Esophagus squamous epithelium (tissue), 5 donors: ENCODE measurements around the gene DNMT3A. TPM values are rescaled to one million over a fixed set of nuclear protein-coding genes. Genes with fewer than 3 reads are reported as not detected.

Experiments
- DNase-seq: peaks from one replicate; lab custom pipeline; 2025; lab: John Stamatoyannopoulos, UW
- H3K27ac ChIP-seq, 4 donors: fragments of 200-600 bp; sonication (generic); one replicate each; pipeline ENCODE4 v1.5.1; 2016 to 2019; ENCODE audit warnings: mild to moderate bottlenecking in 1 of 4
- H3K27me3 ChIP-seq, 4 donors: fragments of 200-600 bp; sonication (generic); 1 replicate in 3 of 4; 2 replicates in 1 of 4; pipeline versions ENCODE4 v1.5.1 to v1.6.0; 2017 to 2021; ENCODE audit warnings: antibody characterized with exemption in 1 of 4
- H3K36me3 ChIP-seq, 3 donors: fragments of 200-600 bp; sonication (generic); one replicate each; pipeline ENCODE4 v1.5.1; 2016 to 2019
- H3K4me1 ChIP-seq, 3 donors: fragments of 200-600 bp; sonication (generic); one replicate each; pipeline ENCODE4 v1.5.1; 2017 to 2019
- H3K4me3 ChIP-seq, 4 donors: fragments of 200-600 bp; sonication (generic); 1 replicate in 3 of 4; 2 replicates in 1 of 4; pipeline ENCODE4 v1.5.1; 2016 to 2019; ENCODE audit warnings: mild to moderate bottlenecking in 2 of 4, moderate library complexity in 1 of 4
- H3K9me3 ChIP-seq, 3 donors: fragments of 200-600 bp; sonication (generic); one replicate each; pipeline ENCODE4 v1.5.1; 2016 to 2019
- CTCF ChIP-seq, 6 experiments: fragments of 450-650 bp in 4 of 6; fragments of 200-600 bp in 2 of 6; sonication (generic) in 2 of 6; IDR thresholded peaks; one replicate each; pipeline ENCODE4 v1.5.1; 2016 to 2019; ENCODE audit warnings: antibody characterized with exemption in 6 of 6, mild to moderate bottlenecking in 4 of 6, moderate library complexity in 4 of 6
- POLR2A ChIP-seq, 4 donors: fragments of 450-650 bp; IDR thresholded peaks; one replicate each; pipeline ENCODE4 v1.6.1; 2017; ENCODE audit warnings: antibody characterized with exemption in 4 of 4, mild to moderate bottlenecking in 4 of 4, moderate library complexity in 3 of 4
- WGBS, 2 donors: methylation state at CpG; one replicate each; pipeline ENCODE4 v1.1.5; 2018; 5-methylcytosine and 5-hydroxymethylcytosine counted together
- intact Hi-C: fragments of 100-400 bp; cut with DNase I; formaldehyde crosslinking; loops from one replicate; pipeline ENCODE4 v1.15.0; 2022
- total RNA-seq, 4 donors: library from RNA; depleted of rRNA; stranded (reverse); fragments of >200 nt; gene quantifications; one replicate each; pipeline ENCODE4 v1.1.0, GENCODE V29; 2016
- donor health status: DM: yes; HTN: yes; CAD: no.

Gene DNMT3A
- total RNA-seq, 4 donors from 2014 or later = 4.1 to 13.6 (median 8.2) TPM

DNA sequence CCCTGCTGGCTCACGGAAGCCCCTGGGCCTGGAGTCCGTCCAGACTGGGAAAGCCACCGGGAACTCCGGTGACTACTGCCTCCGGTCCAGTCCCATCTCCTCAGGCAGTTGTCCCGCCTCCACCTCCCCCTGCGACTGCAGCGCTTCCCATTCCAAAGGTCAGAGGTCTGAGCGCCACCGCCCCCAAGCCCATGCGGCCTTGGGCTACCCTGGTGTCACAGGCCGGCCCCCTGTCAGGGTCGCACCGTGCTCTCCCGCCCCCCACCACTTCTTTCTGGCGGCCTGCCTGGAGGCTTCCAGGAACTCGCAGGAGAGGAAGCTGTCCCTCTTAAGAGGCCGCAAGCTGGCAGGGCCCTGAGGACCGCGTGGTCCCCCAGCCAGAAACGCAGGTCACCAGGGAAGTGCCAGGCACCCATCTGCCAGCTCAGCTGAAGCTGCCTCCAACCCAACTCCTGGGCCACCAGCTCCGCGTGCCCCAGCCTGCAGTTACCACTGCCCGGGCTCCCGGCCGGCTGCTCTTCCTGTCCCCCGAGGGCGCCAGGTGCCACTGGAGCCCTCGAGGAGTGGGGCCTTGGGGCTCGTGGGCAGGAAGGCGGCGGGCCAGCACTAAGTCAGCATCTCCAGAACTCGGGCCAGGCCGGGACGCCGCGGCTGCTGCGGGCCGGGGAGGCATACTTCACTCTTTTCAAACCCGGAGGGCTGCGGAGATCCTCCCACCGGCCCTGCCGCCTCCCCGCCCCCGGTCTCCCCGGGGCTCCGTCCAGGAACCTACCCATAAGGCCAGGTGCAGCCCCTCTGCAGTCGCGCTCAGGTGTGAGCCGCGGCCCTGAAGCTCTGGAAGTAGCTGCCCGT is 90.1 kb downstream of the DNMT3A start:
- Histone ChIP-seq H3K36me3 (peaks cover 6 to 51% (median 11%) of the 10 kb centered on the region in 3 donors), H3K4me1 (peaks cover 10 to 34% (median 11%) of the 10 kb centered on the region in 3 donors), H3K4me3 (peak overlapping the region; percentile 57 to 78 (median 69)), H3K27me3 (no peaks in the 10 kb centered on the region), H3K27ac (peak overlapping the region; percentile 75 to 89 (median 79)), H3K9me3 (no peaks in the 10 kb centered on the region)
- intact Hi-C loops = no loop called here
- TF ChIP-seq POLR2A (IDR thresholded peaks at IDR 0.05) = no peak
- no peak for TF ChIP-seq CTCF (IDR thresholded peaks at IDR 0.05)
- DNase-seq = no peak
- WGBS, 2 donors = 8% methylated on average over 2 of the region's 52 CpGs; no CpG with 5 or more reads in 1 of the 2 donors

GRCh38 chr2:25251071-25251421 is 90.7 kb downstream of the DNMT3A start:
- peak overlapping the region; percentile 57 to 78 (median 69) for H3K4me3 ChIP-seq
- peaks cover 6 to 53% (median 17%) of the 10 kb centered on the region in 3 donors for H3K36me3 ChIP-seq
- H3K27me3 ChIP-seq = no peaks in the 10 kb centered on the region
- H3K4me1 ChIP-seq = peaks cover 10 to 32% (median 11%) of the 10 kb centered on the region in 3 donors
- no peaks in the 10 kb centered on the region for H3K9me3 ChIP-seq
- TF ChIP-seq POLR2A (IDR thresholded peaks at IDR 0.05) (no peak), CTCF (IDR thresholded peaks at IDR 0.05) (no peak)
- intact Hi-C loops = no loop called here
- H3K27ac ChIP-seq = peak overlapping the region in 3 of 4 donors; percentile 79 to 89 (median 79)
- 8 to 19% methylated on average over 7 to 8 of the region's 13 CpGs for WGBS, 2 donors
- DNase-seq = no peak

GRCh38 chr2:25250331-25251070 is 91.2 kb downstream of the DNMT3A start:
- intact Hi-C loops = no loop called here
- Histone ChIP-seq H3K27ac (peak overlapping the region in 2 of 4 donors; percentile 79 to 89), H3K9me3 (no peaks in the 10 kb centered on the region), H3K27me3 (no peaks in the 10 kb centered on the region), H3K4me3 (peak overlapping the region in 1 of 4 donors; percentile 78), H3K4me1 (peaks cover 10 to 32% (median 11%) of the 10 kb centered on the region in 3 donors), H3K36me3 (peaks cover 7 to 53% (median 20%) of the 10 kb centered on the region in 3 donors)
- no peak for DNase-seq
- TF ChIP-seq CTCF (IDR thresholded peaks at IDR 0.05) = no peak
- TF ChIP-seq POLR2A (IDR thresholded peaks at IDR 0.05) = no peak
- WGBS, 2 donors = 82 to 85% methylated on average over 6 to 15 of the region's 28 CpGs

DNA sequence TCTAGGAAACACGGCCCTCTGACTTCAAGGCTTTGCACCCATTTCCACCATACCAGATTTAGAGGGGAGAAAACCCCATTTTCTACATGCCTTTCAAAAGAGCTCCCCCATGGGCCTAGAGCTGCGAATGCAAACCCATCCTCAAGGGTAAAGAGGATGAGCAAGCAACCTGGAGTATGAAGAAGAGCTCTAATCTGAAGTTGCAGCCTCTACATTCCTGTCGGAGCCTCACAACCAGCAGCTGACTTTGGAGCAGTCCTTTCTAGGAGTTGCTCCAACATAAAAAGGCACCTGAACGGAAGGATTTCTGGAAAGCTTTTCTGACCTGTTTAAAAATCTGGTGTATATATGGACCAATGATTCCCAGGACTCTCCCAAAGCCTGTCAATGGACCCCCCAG is 91.9 kb downstream of the DNMT3A start:
- Histone ChIP-seq H3K4me3 (no peak overlapping the region), H3K4me1 (peaks cover 10 to 32% (median 11%) of the 10 kb centered on the region in 3 donors), H3K27ac (no peak overlapping the region), H3K9me3 (no peaks in the 10 kb centered on the region), H3K36me3 (peaks cover 14 to 53% (median 20%) of the 10 kb centered on the region in 3 donors), H3K27me3 (no peaks in the 10 kb centered on the region)
- 88 to 94% methylated on average over 4 of the region's 4 CpGs for WGBS, 2 donors
- no peak for DNase-seq
- intact Hi-C loops = no loop called here
- no peak for TF ChIP-seq CTCF (IDR thresholded peaks at IDR 0.05)
- no peak for TF ChIP-seq POLR2A (IDR thresholded peaks at IDR 0.05)
